ENCODE measurements around the gene COQ7.

The COQ7 gene

DNA sequence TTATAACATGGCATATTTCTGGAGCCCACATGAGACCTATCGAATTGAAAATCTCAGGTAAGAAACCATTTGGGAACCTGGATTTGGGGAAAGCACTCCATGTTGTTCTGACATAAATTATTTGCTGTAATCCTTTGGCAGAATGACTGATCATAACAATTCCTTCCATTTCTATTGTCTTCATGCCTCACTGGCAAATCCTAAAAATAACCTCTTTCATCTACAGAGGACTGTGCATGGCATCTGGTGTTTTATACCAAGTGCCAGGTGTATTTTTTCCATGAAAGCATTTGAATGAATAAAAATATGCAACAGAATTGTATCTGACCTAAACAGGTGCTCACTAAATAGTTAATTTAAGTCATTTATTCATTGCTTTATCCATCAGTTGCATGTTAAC lies 33.7 kb upstream of the COQ7 start:
- Histone ChIP-seq H3K9me3 (ENCODE audit: insufficient read depth, low read length) (no peaks in the 10 kb centered on the region), H4K20me1 (ENCODE audit: low read depth, low read length) (no peaks in the 10 kb centered on the region), H3F3A (ENCODE audit: insufficient read depth) (no peaks in the 10 kb centered on the region), H3K79me2 (ENCODE audit: insufficient read depth, low read length) (no peaks in the 10 kb centered on the region), H3K36me3 (ENCODE audit: low read length) (no peaks in the 10 kb centered on the region), H3K4me2 (ENCODE audit: low read depth, low read length, poor library complexity, severe bottlenecking) (no peak overlapping the region), H3K9ac (ENCODE audit: low read length) (no peak overlapping the region), H3K27ac (ENCODE audit: low read depth, low read length) (no peak overlapping the region), H3K4me3 (ENCODE audit: insufficient read depth, low read length, poor library complexity, severe bottlenecking) (no peak overlapping the region), H3K27me3 (ENCODE audit: low read length) (no peaks in the 10 kb centered on the region), H2AFZ (ENCODE audit: low read depth, low read length, severe bottlenecking) (no peak overlapping the region), H3K9me2 (replicated peaks; ENCODE audit: insufficient read depth, low read length) (no peaks in the 10 kb centered on the region)
- no peak for TF ChIP-seq EZH2phosphoT487 (conservative IDR thresholded peaks at IDR 0.05; ENCODE audit: low read length)
- TF ChIP-seq, protein P1, sequence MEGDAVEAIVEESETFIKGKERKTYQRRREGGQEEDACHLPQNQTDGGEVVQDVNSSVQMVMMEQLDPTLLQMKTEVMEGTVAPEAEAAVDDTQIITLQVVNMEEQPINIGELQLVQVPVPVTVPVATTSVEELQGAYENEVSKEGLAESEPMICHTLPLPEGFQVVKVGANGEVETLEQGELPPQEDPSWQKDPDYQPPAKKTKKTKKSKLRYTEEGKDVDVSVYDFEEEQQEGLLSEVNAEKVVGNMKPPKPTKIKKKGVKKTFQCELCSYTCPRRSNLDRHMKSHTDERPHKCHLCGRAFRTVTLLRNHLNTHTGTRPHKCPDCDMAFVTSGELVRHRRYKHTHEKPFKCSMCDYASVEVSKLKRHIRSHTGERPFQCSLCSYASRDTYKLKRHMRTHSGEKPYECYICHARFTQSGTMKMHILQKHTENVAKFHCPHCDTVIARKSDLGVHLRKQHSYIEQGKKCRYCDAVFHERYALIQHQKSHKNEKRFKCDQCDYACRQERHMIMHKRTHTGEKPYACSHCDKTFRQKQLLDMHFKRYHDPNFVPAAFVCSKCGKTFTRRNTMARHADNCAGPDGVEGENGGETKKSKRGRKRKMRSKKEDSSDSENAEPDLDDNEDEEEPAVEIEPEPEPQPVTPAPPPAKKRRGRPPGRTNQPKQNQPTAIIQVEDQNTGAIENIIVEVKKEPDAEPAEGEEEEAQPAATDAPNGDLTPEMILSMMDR (IDR thresholded peaks at IDR 0.05; ENCODE audit: insufficient read depth, low read length, poor library complexity, severe bottlenecking) = no peak

DNA sequence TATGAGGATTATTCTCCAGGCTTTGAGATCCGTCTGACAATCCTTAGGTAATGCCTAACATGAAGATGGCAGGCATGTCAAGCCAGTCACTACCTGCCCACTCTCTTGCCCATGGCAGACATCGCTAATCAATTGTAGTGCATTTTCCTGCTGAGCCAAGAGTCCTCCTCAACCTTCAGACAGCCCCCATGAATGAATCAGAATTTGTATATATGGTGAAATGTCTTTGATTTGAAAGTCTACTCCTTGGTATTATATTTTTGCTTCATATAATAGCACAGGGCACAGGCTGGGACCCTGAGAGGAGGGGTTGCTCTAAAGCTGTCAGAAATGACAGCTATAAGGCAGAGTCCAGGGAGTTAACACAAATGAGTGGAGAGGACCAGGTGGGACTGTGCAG lies 27.0 kb upstream of the COQ7 start:
- Histone ChIP-seq H3K4me2 (ENCODE audit: low read depth, low read length, poor library complexity, severe bottlenecking) (no peak overlapping the region), H3K9me2 (replicated peaks; ENCODE audit: insufficient read depth, low read length) (no peaks in the 10 kb centered on the region), H4K20me1 (ENCODE audit: low read depth, low read length) (no peaks in the 10 kb centered on the region), H3K4me3 (ENCODE audit: insufficient read depth, low read length, poor library complexity, severe bottlenecking) (no peak overlapping the region), H3K79me2 (ENCODE audit: insufficient read depth, low read length) (no peaks in the 10 kb centered on the region), H3K9ac (ENCODE audit: low read length) (no peak overlapping the region), H3F3A (ENCODE audit: insufficient read depth) (no peaks in the 10 kb centered on the region), H3K27me3 (ENCODE audit: low read length) (no peaks in the 10 kb centered on the region), H2AFZ (ENCODE audit: low read depth, low read length, severe bottlenecking) (no peak overlapping the region), H3K36me3 (ENCODE audit: low read length) (no peaks in the 10 kb centered on the region), H3K27ac (ENCODE audit: low read depth, low read length) (no peak overlapping the region), H3K9me3 (ENCODE audit: insufficient read depth, low read length) (no peaks in the 10 kb centered on the region)
- TF ChIP-seq, protein P1 (IDR thresholded peaks at IDR 0.05; ENCODE audit: insufficient read depth, low read length, poor library complexity, severe bottlenecking) = no peak
- TF ChIP-seq EZH2phosphoT487 (conservative IDR thresholded peaks at IDR 0.05; ENCODE audit: low read length) = no peak

DNA sequence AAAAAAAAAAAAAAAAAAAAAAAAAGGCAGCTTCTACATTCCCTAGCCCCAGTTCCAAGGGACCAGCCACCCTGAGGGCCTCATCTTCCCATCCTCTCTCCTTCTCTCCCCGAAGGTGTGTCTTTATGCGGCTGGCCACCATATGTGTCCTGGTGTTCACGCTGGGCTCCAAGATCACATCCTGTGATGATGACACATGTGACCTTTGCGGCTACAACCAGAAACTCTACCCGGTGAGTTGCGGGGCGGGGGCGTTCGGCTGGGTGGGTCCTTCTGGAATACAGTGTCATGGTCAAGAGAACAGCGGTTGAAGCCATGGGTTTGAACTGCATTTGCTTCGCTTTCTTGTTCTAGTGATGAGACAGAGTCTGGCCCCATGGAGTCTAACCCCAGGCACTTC lies 22.6 kb upstream of the COQ7 start:
- Histone ChIP-seq H4K20me1 (ENCODE audit: low read depth, low read length) (no peaks in the 10 kb centered on the region), H3K9ac (ENCODE audit: low read length) (no peak overlapping the region), H3K79me2 (ENCODE audit: insufficient read depth, low read length) (no peaks in the 10 kb centered on the region), H3K4me3 (ENCODE audit: insufficient read depth, low read length, poor library complexity, severe bottlenecking) (no peak overlapping the region), H3K9me3 (ENCODE audit: insufficient read depth, low read length) (no peaks in the 10 kb centered on the region), H3K4me2 (ENCODE audit: low read depth, low read length, poor library complexity, severe bottlenecking) (no peak overlapping the region), H2AFZ (ENCODE audit: low read depth, low read length, severe bottlenecking) (no peak overlapping the region), H3F3A (ENCODE audit: insufficient read depth) (no peaks in the 10 kb centered on the region), H3K27ac (ENCODE audit: low read depth, low read length) (no peak overlapping the region), H3K36me3 (ENCODE audit: low read length) (no peaks in the 10 kb centered on the region), H3K27me3 (ENCODE audit: low read length) (no peaks in the 10 kb centered on the region), H3K9me2 (replicated peaks; ENCODE audit: insufficient read depth, low read length) (no peaks in the 10 kb centered on the region)
- no peak for TF ChIP-seq EZH2phosphoT487 (conservative IDR thresholded peaks at IDR 0.05; ENCODE audit: low read length)
- TF ChIP-seq, protein P1 (IDR thresholded peaks at IDR 0.05; ENCODE audit: insufficient read depth, low read length, poor library complexity, severe bottlenecking) = no peak
